Calu3 (cell line): ENCODE results near the gene MAML1. TPM values are rescaled to one million over a fixed set of nuclear protein-coding genes. Genes with fewer than 3 reads are reported as not detected.
"Not testable (repeated sequence)": the region's sequence is repeated elsewhere in the genome, so short reads cannot be mapped to it uniquely, and the experiment has no call there.

Experiments
- BruUV-seq: library from RNA; stranded (reverse); fragments of 400-500 nt; replicated peaks from 2 replicates; lab custom pipeline; 2021; lab: Mats Ljungman, UMichigan
- CTCF ChIA-PET: fragments of 300-600 bp; sonication (Branson Sonifier 250); formaldehyde crosslinking; loops from one replicate; lab custom pipeline; 2022; ENCODE audit warnings: antibody characterized with exemption; lab: Charles Lee
- DNase-seq: peaks from one replicate; pipeline ENCODE4 v3.0.0; 2022
- H3K27ac Mint-ChIP-seq: one replicate; pipeline ENCODE4 v1.8.0; 2022; ENCODE audit warnings: mixed read lengths; ENCODE audit not compliant: unreplicated experiment
- H3K27me3 Mint-ChIP-seq: one replicate; pipeline ENCODE4 v1.8.0; 2022; ENCODE audit warnings: mixed read lengths; ENCODE audit not compliant: unreplicated experiment
- H3K36me3 Mint-ChIP-seq: one replicate; pipeline ENCODE4 v1.8.0; 2022; ENCODE audit warnings: mild to moderate bottlenecking, moderate library complexity, mixed read lengths; ENCODE audit not compliant: insufficient read depth, unreplicated experiment
- H3K4me1 Mint-ChIP-seq: one replicate; pipeline ENCODE4 v1.8.0; 2022; ENCODE audit warnings: mild to moderate bottlenecking, low read depth, mixed read lengths; ENCODE audit not compliant: unreplicated experiment
- H3K4me3 Mint-ChIP-seq: one replicate; pipeline ENCODE4 v1.8.0; 2022; ENCODE audit warnings: mild to moderate bottlenecking, low read depth, moderate library complexity, mixed read lengths; ENCODE audit not compliant: unreplicated experiment
- H3K9me3 Mint-ChIP-seq: one replicate; pipeline ENCODE4 v1.8.0; 2022; ENCODE audit warnings: low read depth, mixed read lengths; ENCODE audit not compliant: unreplicated experiment
- intact Hi-C: fragments of 100-400 bp; cut with micrococcal nuclease; formaldehyde crosslinking; loops from one replicate; pipeline ENCODE4 v1.10.0; 2022; ENCODE audit not compliant: unreplicated experiment
- total RNA-seq: library from RNA; stranded (reverse); gene quantifications from 2 replicates; pipeline ENCODE4 v1.2.3, GENCODE V29; 2022
- TF ChIP-seq, protein P1 (sequence below): fragments of 200-600 bp; IDR thresholded peaks from one replicate; pipeline ENCODE4 v1.8.0; 2022; ENCODE audit warnings: antibody characterized with exemption; ENCODE audit not compliant: unreplicated experiment

MAML1 gene
- total RNA-seq, 1 experiment from 2014 or later = 38.5 TPM

DNA sequence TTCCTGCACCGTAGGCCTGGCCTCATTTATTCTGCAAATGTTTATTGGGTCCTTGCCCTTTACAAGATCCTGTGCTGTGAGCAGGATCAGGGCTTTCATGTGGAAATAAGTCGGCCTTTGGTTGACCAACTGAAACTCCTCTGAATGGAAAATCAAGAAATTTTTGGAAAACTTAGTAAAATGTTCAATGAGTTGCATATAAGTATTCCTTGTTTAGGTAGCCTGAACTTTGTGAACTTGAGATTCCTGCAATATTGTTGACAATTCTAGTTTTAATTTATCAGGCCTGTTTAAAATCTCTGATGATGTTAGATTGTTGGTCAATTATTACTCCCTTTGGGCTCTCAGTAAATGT is 1.1 kb downstream of the MAML1 start:
- Mint-ChIP-seq H3K27ac (peak overlapping the region; percentile 87), H3K4me1 (peaks cover 41% of the 10 kb centered on the region), H3K27me3 (no peaks in the 10 kb centered on the region), H3K36me3 (peaks cover 63% of the 10 kb centered on the region), H3K9me3 (no peaks in the 10 kb centered on the region), H3K4me3 (peak overlapping the region; percentile 87)
- CTCF ChIA-PET = no interaction called here
- DNase-seq = no peak
- TF ChIP-seq, protein P1, sequence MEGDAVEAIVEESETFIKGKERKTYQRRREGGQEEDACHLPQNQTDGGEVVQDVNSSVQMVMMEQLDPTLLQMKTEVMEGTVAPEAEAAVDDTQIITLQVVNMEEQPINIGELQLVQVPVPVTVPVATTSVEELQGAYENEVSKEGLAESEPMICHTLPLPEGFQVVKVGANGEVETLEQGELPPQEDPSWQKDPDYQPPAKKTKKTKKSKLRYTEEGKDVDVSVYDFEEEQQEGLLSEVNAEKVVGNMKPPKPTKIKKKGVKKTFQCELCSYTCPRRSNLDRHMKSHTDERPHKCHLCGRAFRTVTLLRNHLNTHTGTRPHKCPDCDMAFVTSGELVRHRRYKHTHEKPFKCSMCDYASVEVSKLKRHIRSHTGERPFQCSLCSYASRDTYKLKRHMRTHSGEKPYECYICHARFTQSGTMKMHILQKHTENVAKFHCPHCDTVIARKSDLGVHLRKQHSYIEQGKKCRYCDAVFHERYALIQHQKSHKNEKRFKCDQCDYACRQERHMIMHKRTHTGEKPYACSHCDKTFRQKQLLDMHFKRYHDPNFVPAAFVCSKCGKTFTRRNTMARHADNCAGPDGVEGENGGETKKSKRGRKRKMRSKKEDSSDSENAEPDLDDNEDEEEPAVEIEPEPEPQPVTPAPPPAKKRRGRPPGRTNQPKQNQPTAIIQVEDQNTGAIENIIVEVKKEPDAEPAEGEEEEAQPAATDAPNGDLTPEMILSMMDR = no peak
- no TSS peak for BruUV-seq
- intact Hi-C loops = loop anchor here (5.0 kb wide), 1 partner anchor 36 kb away; the partner anchor contains the start of gene CANX

DNA sequence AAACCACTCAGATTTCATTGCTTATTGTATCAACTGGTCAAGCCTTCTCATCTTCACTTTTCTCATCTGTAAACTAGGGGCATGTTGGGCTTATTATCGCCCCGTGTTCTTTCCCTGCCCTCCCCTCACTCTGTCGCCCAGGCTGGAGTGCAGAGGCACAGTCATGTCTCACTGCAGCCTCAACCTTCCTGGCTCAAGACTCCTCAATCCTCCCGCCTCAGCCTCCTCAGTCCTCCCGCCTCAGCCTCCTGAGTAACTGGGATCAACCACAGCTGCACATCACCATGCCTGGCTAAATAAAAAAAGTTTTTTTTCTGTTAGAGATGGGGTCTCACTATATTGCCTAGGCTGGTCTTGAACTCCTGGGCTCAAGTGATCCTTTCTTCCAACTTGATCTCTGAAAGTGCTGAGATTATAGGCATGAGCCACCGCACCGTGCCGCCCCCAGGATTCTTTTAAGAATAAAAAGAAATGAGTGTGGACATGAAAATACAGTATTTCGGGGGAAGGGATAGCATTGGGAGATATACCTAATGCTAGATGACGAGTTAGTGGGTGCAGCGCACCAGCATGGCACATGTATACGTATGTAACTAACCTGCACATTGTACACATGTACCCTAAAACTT is 2.0 kb downstream of the MAML1 start:
- DNase-seq = no peak
- Mint-ChIP-seq H3K36me3 (peaks cover 58% of the 10 kb centered on the region), H3K4me1 (peaks cover 45% of the 10 kb centered on the region), H3K27ac (peak overlapping the region; percentile 87), H3K27me3 (no peaks in the 10 kb centered on the region), H3K9me3 (no peaks in the 10 kb centered on the region), H3K4me3 (peak overlapping the region; percentile 87)
- BruUV-seq = no TSS peak
- CTCF ChIA-PET = no interaction called here
- TF ChIP-seq, protein P1 = no peak
- intact Hi-C loops = loop anchor here (5.0 kb wide), 1 partner anchor 37 kb away; the partner anchor contains the start of gene CANX

DNA sequence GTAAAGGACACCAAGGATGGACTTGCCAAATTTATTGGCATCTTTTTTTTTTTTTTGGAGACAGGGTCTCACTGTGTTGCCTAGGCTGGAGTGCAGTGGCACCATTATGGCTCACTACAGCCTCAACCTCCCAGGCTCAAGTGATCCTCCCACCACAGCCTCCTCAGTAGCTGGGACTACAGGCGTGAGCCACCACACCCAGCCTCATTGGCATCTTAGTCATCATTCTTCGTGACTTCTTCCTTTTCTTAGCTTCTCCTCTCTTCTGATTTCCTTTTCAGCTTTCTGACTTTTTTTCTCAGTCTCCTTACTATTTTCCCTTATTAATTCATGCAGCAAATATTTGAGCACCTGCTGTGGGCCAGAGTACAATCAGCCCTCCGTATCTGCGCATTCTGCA is 6.1 kb downstream of the MAML1 start:
- TF ChIP-seq, protein P1 = no peak
- DNase-seq = no peak
- BruUV-seq = no TSS peak
- H3K36me3 Mint-ChIP-seq = peaks cover 27% of the 10 kb centered on the region
- intact Hi-C loops = no loop called here
- no peak overlapping the region for H3K4me3 Mint-ChIP-seq
- peaks cover 2% of the 10 kb centered on the region for H3K9me3 Mint-ChIP-seq
- no peaks in the 10 kb centered on the region for H3K27me3 Mint-ChIP-seq
- peaks cover 39% of the 10 kb centered on the region for H3K4me1 Mint-ChIP-seq
- no peak overlapping the region for H3K27ac Mint-ChIP-seq
- CTCF ChIA-PET = interaction anchor here (0.6 kb wide), 1 partner anchor 21 kb away, joined by 3 read pairs; no protein-coding TSS in a partner anchor

DNA sequence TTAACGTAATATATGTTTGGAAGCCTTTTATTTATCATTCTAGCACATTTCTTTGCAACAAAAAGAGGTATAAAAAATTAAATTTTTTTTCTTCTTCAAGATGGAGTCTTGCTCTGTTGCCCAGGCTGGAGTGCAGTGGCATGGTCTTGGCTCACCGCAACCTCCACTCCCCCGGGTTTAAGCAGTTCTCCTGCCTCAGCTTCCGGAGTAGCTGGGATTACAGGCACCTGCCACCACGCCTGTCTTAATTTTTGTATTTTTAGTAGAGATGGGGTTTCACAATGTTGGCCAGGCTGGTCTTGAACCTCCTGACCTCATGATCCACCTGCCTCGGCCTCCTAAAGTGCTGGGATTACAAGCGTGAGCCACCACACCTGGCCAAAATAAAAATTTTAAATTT is 11.5 kb downstream of the MAML1 start:
- BruUV-seq, H3K36me3 Mint-ChIP-seq, H3K27me3 Mint-ChIP-seq, H3K27ac Mint-ChIP-seq, H3K4me3 Mint-ChIP-seq, DNase-seq, H3K9me3 Mint-ChIP-seq, intact Hi-C loops: not testable (repeated sequence)
- H3K4me1 Mint-ChIP-seq = peaks cover 14% of the 10 kb centered on the region
- CTCF ChIA-PET = interaction anchor here (0.7 kb wide), 1 partner anchor 74 kb away, joined by 3 read pairs; no protein-coding TSS in a partner anchor

DNA sequence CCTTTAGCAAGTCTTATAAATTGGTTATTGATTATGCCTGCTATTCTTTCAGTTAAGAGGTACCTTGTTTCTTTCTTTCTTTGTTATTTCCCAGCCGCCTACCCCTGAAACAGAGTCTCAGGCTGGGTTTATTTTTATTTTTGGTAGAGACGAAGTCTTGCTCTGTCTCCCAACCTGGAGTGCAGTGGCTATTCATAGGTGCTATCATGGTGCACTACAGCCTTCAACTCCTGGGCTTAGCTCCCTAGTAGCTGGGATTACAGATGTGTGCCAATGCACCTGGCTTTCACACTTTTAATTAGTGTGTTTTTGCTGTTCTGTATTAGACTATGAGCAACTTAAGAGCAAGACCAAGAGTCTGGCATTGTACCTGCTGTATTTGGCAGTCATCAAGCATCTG is 14.2 kb downstream of the MAML1 start:
- CTCF ChIA-PET = no interaction called here
- Mint-ChIP-seq H3K27me3 (no peaks in the 10 kb centered on the region), H3K4me1 (no peaks in the 10 kb centered on the region), H3K36me3 (peaks cover 9% of the 10 kb centered on the region), H3K4me3 (no peak overlapping the region), H3K27ac (no peak overlapping the region), H3K9me3 (no peaks in the 10 kb centered on the region)
- no TSS peak for BruUV-seq
- TF ChIP-seq, protein P1 = no peak
- intact Hi-C loops = no loop called here
- no peak for DNase-seq
